GM10248 (cell line): ENCODE measurements around the gene ELAC2.
"Not testable (repeated sequence)": the region's sequence is repeated elsewhere in the genome, so short reads cannot be mapped to it uniquely, and the experiment has no call there.

Experiments used
- CTCF ChIA-PET: fragments of 300-600 bp; sonication (Branson Sonifier 250); formaldehyde crosslinking; extraction: SDS; loops from one replicate; lab custom pipeline; 2021; ENCODE audit warnings: antibody characterized with exemption; lab: Yijun Ruan, JAX
- POLR2A ChIA-PET: fragments of 350-650 bp; sonication (Branson Sonifier 250); formaldehyde crosslinking; extraction: SDS; loops from one replicate; lab custom pipeline; 2020; ENCODE audit warnings: antibody characterized with exemption; lab: Yijun Ruan, JAX
- DNase-seq: peaks from one replicate; pipeline ENCODE4 v3.0.0; 2012; ENCODE audit errors: extremely low spot score
- CTCF ChIP-seq: IDR thresholded peaks from 2 replicates; pipeline ENCODE4 v1.5.1; 2012; ENCODE audit warnings: mild to moderate bottlenecking, low read depth; ENCODE audit errors: extremely low read depth, missing control alignments, control extremely low read depth

ELAC2 gene

GRCh38 chr17:12979826-12980500 is 37.9 kb downstream of the ELAC2 start:
- DNase-seq: no peak
- ChIA-PET POLR2A (no interaction called here), CTCF (interaction anchor here (2.2 kb wide), 1 partner anchor 24 kb away, joined by 16 read pairs; no protein-coding TSS in a partner anchor)
- TF ChIP-seq CTCF: no peak

DNA sequence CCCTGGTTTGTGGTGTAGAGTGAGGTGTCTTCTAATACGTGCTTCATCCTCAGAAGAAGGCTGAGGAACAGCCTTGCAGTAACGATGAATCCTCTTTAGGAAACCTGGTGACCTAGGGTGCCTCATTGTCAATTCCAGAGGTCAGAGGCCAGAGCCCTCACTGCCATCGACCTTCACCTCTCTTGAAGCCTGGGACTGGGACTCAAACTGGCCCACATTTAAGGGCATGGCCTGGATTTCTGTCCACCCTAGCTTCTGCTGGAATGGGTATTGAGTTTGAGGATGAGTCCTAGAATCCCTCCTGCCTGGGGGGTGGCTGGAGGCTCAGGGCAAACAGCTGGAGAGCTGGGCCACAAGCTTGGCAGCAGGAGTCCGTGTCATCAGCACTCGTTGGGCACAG is 38.6 kb downstream of the ELAC2 start:
- CTCF ChIA-PET: interaction anchor here (2.2 kb wide), 1 partner anchor 24 kb away, joined by 16 read pairs; no protein-coding TSS in a partner anchor
- no peak for TF ChIP-seq CTCF
- POLR2A ChIA-PET: no interaction called here
- no peak for DNase-seq

DNA sequence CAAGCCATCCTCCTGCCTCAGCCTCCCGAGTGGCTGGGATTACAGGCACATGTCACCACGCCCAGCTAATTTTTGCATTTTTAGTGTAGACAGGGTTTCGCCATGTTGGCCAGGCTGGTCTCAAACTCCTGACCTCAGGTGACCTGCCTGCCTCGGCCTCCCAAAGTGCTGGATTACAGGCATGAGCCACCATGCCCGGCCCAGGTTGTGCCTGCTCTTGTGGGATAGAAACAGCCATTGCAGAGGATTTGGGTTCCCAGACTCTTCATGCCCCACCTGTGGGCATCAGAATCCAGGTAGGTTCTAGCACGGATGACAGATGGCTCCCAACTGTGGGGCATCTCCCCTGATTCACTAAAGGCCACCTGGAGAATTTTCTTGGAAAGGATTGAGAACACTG is 39.0 kb downstream of the ELAC2 start:
- CTCF ChIA-PET, POLR2A ChIA-PET: not testable (repeated sequence)

DNA sequence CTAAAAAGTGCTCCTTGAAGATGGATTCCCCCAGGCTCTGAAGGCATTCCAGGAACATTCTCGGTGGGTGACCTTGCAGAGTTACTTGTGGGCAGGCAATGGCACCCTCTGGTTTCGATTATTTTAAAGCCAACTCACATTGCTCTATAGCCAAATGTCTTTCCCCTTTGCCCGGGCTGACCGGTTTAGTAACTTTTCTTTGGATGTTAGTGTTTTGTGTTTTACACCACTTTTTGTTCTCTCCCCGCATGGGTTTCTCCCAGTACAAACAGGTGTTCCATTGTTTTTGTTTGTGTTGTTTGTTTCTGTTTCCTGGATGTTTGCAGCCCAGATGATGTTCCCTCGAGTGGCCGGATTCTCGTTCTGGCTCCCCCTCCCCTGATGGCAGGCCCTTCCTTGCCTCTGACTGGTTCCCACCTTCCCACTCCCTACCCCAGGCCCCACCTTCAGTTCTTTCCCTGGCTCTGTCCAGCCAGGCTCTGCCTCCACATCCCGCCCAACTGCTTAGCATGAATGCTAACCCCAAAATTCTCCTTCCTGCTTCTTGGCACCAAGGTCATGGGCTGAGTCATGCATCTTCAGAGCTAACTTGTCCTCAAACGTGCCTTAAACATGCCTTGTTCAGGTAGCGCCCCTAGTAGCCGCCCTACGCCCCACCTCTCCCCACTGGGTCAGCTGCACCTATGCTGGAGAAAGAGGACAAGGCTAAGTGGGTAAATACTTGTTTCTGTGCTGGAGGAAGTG is 40.6 kb downstream of the ELAC2 start:
- DNase-seq: no peak
- TF ChIP-seq CTCF: no peak
- ChIA-PET POLR2A (no interaction called here), CTCF (interaction anchor here (0.9 kb wide), 1 partner anchor 796 kb away, joined by 3 read pairs; no protein-coding TSS in a partner anchor)

More for the DNA sequence above, 39.0 kb downstream of the ELAC2 start:
- not testable (repeated sequence) for DNase-seq

GRCh38 chr17:12974005-12974531 is 43.8 kb downstream of the ELAC2 start:
- ChIA-PET POLR2A (no interaction called here), CTCF (interaction anchor here (0.9 to 1.7 kb wide), 2 partner anchors 11 to 29 kb away, joined by 3 to 5 read pairs; no protein-coding TSS in a partner anchor)
- TF ChIP-seq CTCF: no peak
- no peak for DNase-seq

DNA sequence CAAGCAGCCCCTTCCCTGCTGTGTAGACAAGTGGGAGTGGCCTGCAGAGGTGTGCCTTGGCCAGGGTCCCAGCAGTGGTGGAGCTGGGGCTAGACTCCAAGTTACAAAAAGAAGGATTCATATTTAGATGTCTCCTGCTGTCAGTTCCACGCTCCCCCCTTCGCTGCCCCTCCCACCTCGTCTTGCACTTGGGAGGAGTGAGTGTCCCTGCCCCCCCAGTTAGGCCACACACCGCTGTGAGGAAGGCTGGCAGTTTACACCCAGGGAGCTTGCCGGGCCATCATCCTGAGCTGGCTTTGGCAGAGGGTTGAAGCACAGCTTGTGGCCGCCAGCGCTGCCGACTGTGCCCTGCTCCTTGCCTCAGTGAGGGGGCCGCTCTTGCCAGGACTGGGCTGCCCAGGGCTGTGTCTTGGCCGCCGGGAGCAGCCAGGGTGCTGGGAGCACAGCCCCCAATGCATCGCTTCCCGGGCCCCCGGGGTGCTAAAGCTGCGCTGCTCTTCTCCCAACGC is 44.3 kb downstream of the ELAC2 start:
- ChIA-PET CTCF (interaction anchor here (0.8 to 1.7 kb wide), 3 partner anchors 12 to 58 kb away, joined by 3 to 5 read pairs (median 3); no protein-coding TSS in a partner anchor), POLR2A (no interaction called here)
- no peak for TF ChIP-seq CTCF
- no peak for DNase-seq

- CTCF ChIA-PET: no interaction called here
- DNase-seq: no peak
- POLR2A ChIA-PET: no interaction called here
- no peak for TF ChIP-seq CTCF
Observed at GRCh38 chr17:12967962-12968361, 49.9 kb downstream of the ELAC2 start.
